Measurements from ENCODE around the gene ZNF136.

The ZNF136 gene

GRCh38 chr19:12208221-12208620 is 45.3 kb downstream of the ZNF136 start:
- H3K4me3 ChIP-seq (replicated peaks; ENCODE audit: low read depth, low read length), result no peak overlapping the region
- DNase-seq (ENCODE audit: low read depth), result peak; percentile 4
- no peak for TF ChIP-seq CTCF (IDR thresholded peaks at IDR 0.05; ENCODE audit: low read length, missing control alignments)

- no peak for DNase-seq (ENCODE audit: low read depth)
- TF ChIP-seq CTCF (IDR thresholded peaks at IDR 0.05; ENCODE audit: low read length, missing control alignments), result no peak
- no peak overlapping the region for H3K4me3 ChIP-seq (replicated peaks; ENCODE audit: low read depth, low read length)
Measured at GRCh38 chr19:12217332-12217731, 54.4 kb downstream of the ZNF136 start.

GRCh38 chr19:12222980-12223630 is 60.2 kb downstream of the ZNF136 start:
- DNase-seq (ENCODE audit: low read depth), result no peak
- no peak for TF ChIP-seq CTCF (IDR thresholded peaks at IDR 0.05; ENCODE audit: low read length, missing control alignments)
- no peak overlapping the region for H3K4me3 ChIP-seq (replicated peaks; ENCODE audit: low read depth, low read length)

- no peak for TF ChIP-seq CTCF (IDR thresholded peaks at IDR 0.05; ENCODE audit: low read length, missing control alignments)
- DNase-seq (ENCODE audit: low read depth), result no peak
- H3K4me3 ChIP-seq (replicated peaks; ENCODE audit: low read depth, low read length), result no peak overlapping the region
Measured at GRCh38 chr19:12224676-12225075, 61.8 kb downstream of the ZNF136 start.

GRCh38 chr19:12229990-12230389 is 67.1 kb downstream of the ZNF136 start:
- no peak overlapping the region for H3K4me3 ChIP-seq (replicated peaks; ENCODE audit: low read depth, low read length)
- no peak for DNase-seq (ENCODE audit: low read depth)
- TF ChIP-seq CTCF (IDR thresholded peaks at IDR 0.05; ENCODE audit: low read length, missing control alignments), result no peak

- no peak for TF ChIP-seq CTCF (IDR thresholded peaks at IDR 0.05; ENCODE audit: low read length, missing control alignments)
- no peak for DNase-seq (ENCODE audit: low read depth)
- no peak overlapping the region for H3K4me3 ChIP-seq (replicated peaks; ENCODE audit: low read depth, low read length)
Measured at GRCh38 chr19:12230751-12231733, 68.1 kb downstream of the ZNF136 start.

Data from fibroblast of pulmonary artery (primary cell).